ENCODE measurements around the gene CENPT.
"Not testable (repeated sequence)": the region's sequence is repeated elsewhere in the genome, so short reads cannot be mapped to it uniquely, and the experiment has no call there.

The CENPT gene

GRCh38 chr16:67873435-67874370, 26.2 kb upstream of the CENPT start:
- DNase-seq = no peak

- peak; percentile 42 for DNase-seq
Observed at GRCh38 chr16:67872631-67873434, 25.3 kb upstream of the CENPT start, which contains the start of gene EDC4. Gene EDC4, plus strand, starts transcription at chr16:67873052. Its CDS starts 210 bp downstream, at chr16:67873262.

- DNase-seq = no peak
Observed at GRCh38 chr16:67872131-67872630, 24.7 kb upstream of the CENPT start.

- DNase-seq = no peak
Observed at GRCh38 chr16:67871256-67871655, 23.8 kb upstream of the CENPT start.

- no peak for DNase-seq
Observed at GRCh38 chr16:67869653-67870052, 22.2 kb upstream of the CENPT start.

GRCh38 chr16:67868290-67868689, 20.8 kb upstream of the CENPT start:
- no peak for DNase-seq

- DNase-seq = no peak
Observed at GRCh38 chr16:67865318-67865717, 17.8 kb upstream of the CENPT start.

GRCh38 chr16:67864594-67864993, 17.1 kb upstream of the CENPT start:
- DNase-seq = no peak

- DNase-seq = not testable (repeated sequence)
Observed at GRCh38 chr16:67864044-67864443, 16.6 kb upstream of the CENPT start.

GRCh38 chr16:67862623-67863583, 15.4 kb upstream of the CENPT start:
- DNase-seq = no peak

GRCh38 chr16:67861877-67862276, 14.4 kb upstream of the CENPT start:
- DNase-seq = no peak

GRCh38 chr16:67860589-67861398, 13.3 kb upstream of the CENPT start:
- DNase-seq = no peak

GRCh38 chr16:67858500-67858899, 11.0 kb upstream of the CENPT start:
- DNase-seq = no peak

GRCh38 chr16:67857547-67858233, 10.2 kb upstream of the CENPT start:
- no peak for DNase-seq

GRCh38 chr16:67856927-67857546, 9.5 kb upstream of the CENPT start:
- DNase-seq = no peak

- DNase-seq = no peak
Observed at GRCh38 chr16:67855789-67856188, 8.3 kb upstream of the CENPT start.

- DNase-seq = no peak
Observed at GRCh38 chr16:67853670-67854069, 6.2 kb upstream of the CENPT start.

- no peak for DNase-seq
Observed at GRCh38 chr16:67848118-67848517, 625 bp upstream of the CENPT start.

GRCh38 chr16:67846320-67847063, 1.0 kb downstream of the CENPT start, which contains the start of gene NUTF2:
Gene NUTF2, plus strand, starts transcription at chr16:67846933. Its CDS starts 18,198 bp downstream, at chr16:67865131.
- peak; percentile 96 for DNase-seq

- DNase-seq = no peak
Observed at GRCh38 chr16:67846063-67846319, 1.5 kb downstream of the CENPT start.

All from KG1 (cell line).